GM12878 (cell line): Measurements from ENCODE around the gene JUN. TPM values are rescaled to one million over a fixed set of nuclear protein-coding genes. Genes with fewer than 3 reads are reported as not detected.

Source experiments
- ATAC-seq: fragments of 200-7000 bp; cut with Tn5 transposase; 3 replicates; pipeline ENCODE4 v1.9.1; 2020; ENCODE audit warnings: mild to moderate bottlenecking, moderate library complexity
- BruUV-seq: library from RNA; stranded (reverse); fragments of 400-500 nt; replicated peaks from 2 replicates; lab custom pipeline; 2021; lab: Mats Ljungman, UMichigan
- CTCF ChIA-PET: fragments of 300-600 bp; sonication (Branson Sonifier 250); formaldehyde crosslinking; extraction: SDS; loops from one replicate; lab custom pipeline; 2021; ENCODE audit warnings: inconsistent platforms; lab: Yijun Ruan, JAX
- POLR2A ChIA-PET: fragments of 350-600 bp; formaldehyde crosslinking; extraction: SDS; loops from one replicate; lab custom pipeline; 2021; ENCODE audit warnings: inconsistent platforms; lab: Charles Lee
- RAD21 ChIA-PET: fragments of 300-600 bp; sonication (Branson Sonifier 250); formaldehyde crosslinking; loops from one replicate; lab custom pipeline; 2023; ENCODE audit warnings: antibody characterized with exemption; ENCODE audit not compliant: unreplicated experiment; lab: Charles Lee
- SMC1A ChIA-PET: fragments of 300-600 bp; sonication (Branson Sonifier 250); formaldehyde crosslinking; loops from one replicate; lab custom pipeline; 2023; ENCODE audit not compliant: unreplicated experiment, uncharacterized antibody; lab: Charles Lee
- DNase-seq: peaks from one replicate; pipeline ENCODE4 v3.0.0-alpha.2; 2011; ENCODE audit warnings: low read depth, low spot score
- FAIRE-seq: peaks from 3 replicates; lab custom pipeline; 2011; peaks lifted over from hg19 to GRCh38; lab: Jason Lieb, UNC
- H2AFZ ChIP-seq: 2 replicates; pipeline ENCODE4 v1.6.0; 2011; ENCODE audit warnings: low read depth, low read length, control low read depth; ENCODE audit not compliant: control insufficient read depth
- H3K27ac ChIP-seq: 2 replicates; pipeline ENCODE4 v1.5.1; 2011; ENCODE audit warnings: control low read depth; ENCODE audit not compliant: control insufficient read depth, insufficient read depth
- H3K27me3 ChIP-seq, 2 experiments: replicated peaks in 1 of 2; 2 replicates each; pipeline versions ENCODE4 v1.6.0 to v1.6.1; 2011; ENCODE audit warnings: low read length in 1 of 2; ENCODE audit not compliant: control insufficient read depth in 2 of 2, insufficient read depth in 2 of 2
- H3K36me3 ChIP-seq, 2 experiments: 2 replicates each; pipeline ENCODE4 v1.5.1; 2011; ENCODE audit warnings: low read length in 1 of 2; ENCODE audit not compliant: control insufficient read depth in 2 of 2, insufficient read depth in 2 of 2
- H3K4me1 ChIP-seq: 2 replicates; pipeline ENCODE4 v1.6.1; 2011; ENCODE audit warnings: mild to moderate bottlenecking, low read length, moderate library complexity, mixed read lengths; ENCODE audit not compliant: control insufficient read depth, insufficient read depth
- H3K4me2 ChIP-seq: 2 replicates; pipeline ENCODE4 v1.6.0; 2011; ENCODE audit warnings: control low read depth; ENCODE audit not compliant: control insufficient read depth, insufficient read depth
- H3K4me3 ChIP-seq: fragments of 200-600 bp; sonication (generic); 2 replicates; pipeline ENCODE4 v1.5.1; 2016
- H3K79me2 ChIP-seq: 2 replicates; pipeline ENCODE4 v1.6.0; 2011; ENCODE audit warnings: low read length; ENCODE audit not compliant: control insufficient read depth, insufficient read depth
- H3K9ac ChIP-seq: 2 replicates; pipeline ENCODE4 v1.8.0; 2011; ENCODE audit warnings: low read length, control low read depth, mixed read lengths; ENCODE audit not compliant: control insufficient read depth, insufficient read depth
- H3K9me3 ChIP-seq: replicated peaks from 3 replicates; pipeline ENCODE4 v1.5.1; 2011; ENCODE audit warnings: mild to moderate bottlenecking, low read length; ENCODE audit not compliant: control insufficient read depth, insufficient read depth
- H4K20me1 ChIP-seq: 2 replicates; pipeline ENCODE4 v1.6.0; 2011; ENCODE audit not compliant: control insufficient read depth, insufficient read depth
- ATF2 ChIP-seq: IDR thresholded peaks from 2 replicates; pipeline ENCODE4 v1.6.1; 2012; ENCODE audit warnings: low read length, inconsistent platforms
- EGR1 ChIP-seq, 2 experiments: IDR thresholded peaks; 1 replicate in 1 of 2; 2 replicates in 1 of 2; pipeline ENCODE4 v1.6.1; 2011 to 2012; ENCODE audit warnings: low read depth in 2 of 2, low read length in 2 of 2, borderline replicate concordance in 1 of 2, mild to moderate bottlenecking in 1 of 2, moderate library complexity in 1 of 2
- ELK1 ChIP-seq: IDR thresholded peaks from 2 replicates; pipeline ENCODE4 v1.6.1; 2012; ENCODE audit warnings: low read depth, low read length, improper control_type of control experiment
- EP300 ChIP-seq, 2 experiments: fragments of 150-350 bp in 1 of 2; IDR thresholded peaks; 2 replicates each; pipeline ENCODE4 v1.6.1; 2011 to 2012; ENCODE audit warnings: low read depth in 2 of 2, low read length in 2 of 2, borderline replicate concordance in 1 of 2, improper control_type of control experiment in 1 of 2, inconsistent platforms in 1 of 2; ENCODE audit not compliant: control insufficient read depth in 1 of 2
- IKZF2 ChIP-seq, 2 experiments: fragments of 450-650 bp; IDR thresholded peaks; 2 replicates each; pipeline ENCODE4 v1.6.1; 2017; ENCODE audit warnings: mild to moderate bottlenecking in 2 of 2, moderate library complexity in 2 of 2
- SIN3A ChIP-seq: IDR thresholded peaks from 2 replicates; pipeline ENCODE4 v1.6.1; 2012; ENCODE audit warnings: low read depth, low read length, improper control_type of control experiment
- SMC3 ChIP-seq: IDR thresholded peaks from 2 replicates; pipeline ENCODE4 v1.6.1; 2011; ENCODE audit warnings: low read length, improper control_type of control experiment, borderline replicate concordance
- SPI1 ChIP-seq: IDR thresholded peaks from 2 replicates; pipeline ENCODE4 v1.6.1; 2011; ENCODE audit warnings: low read depth, mild to moderate bottlenecking, low read length, moderate library complexity, borderline replicate concordance; ENCODE audit not compliant: insufficient read depth
- STAT1 ChIP-seq: fragments of 450-650 bp; conservative IDR thresholded peaks from 2 replicates; pipeline ENCODE4 v1.6.1; 2014; ENCODE audit warnings: antibody characterized with exemption, mild to moderate bottlenecking
- ZBTB40 ChIP-seq: fragments of 450-650 bp; IDR thresholded peaks from 2 replicates; pipeline ENCODE4 v1.6.1; 2016; ENCODE audit warnings: mild to moderate bottlenecking, moderate library complexity, borderline replicate concordance
- ZNF384 ChIP-seq: IDR thresholded peaks from 2 replicates; pipeline ENCODE4 v1.6.1; 2012; ENCODE audit warnings: low read depth, mild to moderate bottlenecking, low read length, improper control_type of control experiment, borderline replicate concordance
- ZSCAN29 ChIP-seq: fragments of 450-650 bp; IDR thresholded peaks from 2 replicates; pipeline ENCODE4 v1.6.1; 2017; ENCODE audit warnings: mild to moderate bottlenecking, moderate library complexity
- WGBS: methylation state at CpG from one replicate; pipeline ENCODE4 v1.1.6; 2016; ENCODE audit warnings: low lambda C conversion rate; ENCODE audit not compliant: insufficient replicate concordance, insufficient coverage; ENCODE audit errors: missing lambda C conversion rate; 5-methylcytosine and 5-hydroxymethylcytosine counted together
- in situ Hi-C: fragments of 300-500 bp; cut with MboI; formaldehyde crosslinking; loops from 9 replicates; pipeline ENCODE4 v1.14.3; 2018; ENCODE audit warnings: mixed read lengths
- intact Hi-C: fragments of 100-400 bp; cut with micrococcal nuclease; formaldehyde crosslinking; loops from one replicate; pipeline ENCODE4 v1.14.2; 2022; ENCODE audit not compliant: unreplicated experiment
- polyA plus RNA-seq, 11 experiments: library from polyadenylated mRNA; depleted of rRNA in 4 of 11; unstranded in 6 of 11; stranded (reverse) in 5 of 11; fragments of >200 nt; fragmentation: Nextera tagmentation in 4 of 11; fragmentation: Illumina TruSeq in 1 of 11; extraction: Ambion mirVana in 4 of 11; extraction: Trizol in 1 of 11; gene quantifications; 1 replicate in 1 of 11; 2 replicates in 10 of 11; pipeline versions ENCODE4 v1.2.1 to v1.2.3, GENCODE V29; 2011 to 2016; ENCODE audit warnings: inconsistent platforms in 2 of 11, missing spikeins in 2 of 11, low read depth in 1 of 11
- total RNA-seq, 4 experiments: library from RNA; depleted of rRNA in 3 of 4; stranded (reverse); fragments of >200 nt in 3 of 4; fragmentation: Illumina TruSeq in 1 of 4; extraction: Trizol in 1 of 4; gene quantifications; 2 replicates each; pipeline versions ENCODE4 v1.2.1 to v1.2.3, GENCODE V29; 2013 to 2021
- TF ChIP-seq, protein P1 (sequence below): fragments of 150-350 bp; IDR thresholded peaks from 2 replicates; pipeline ENCODE4 v1.6.1; 2014; ENCODE audit warnings: mild to moderate bottlenecking, low read depth, low read length

Gene JUN
- total and polyA plus RNA-seq, 10 of the 15 experiments (the other 5 are each of a cell fraction or from before 2014, with no cell fraction given) = 0.18 to 8.4 (median 2.8) TPM

GRCh38 chr1:58764294-58764978, 19.4 kb downstream of the JUN start:
- H2AFZ ChIP-seq = no peak overlapping the region
- no peak for ATAC-seq
- CTCF ChIA-PET = interaction anchor here (0.7 kb wide), 1 partner anchor 339 kb away, joined by 3 read pairs; no protein-coding TSS in a partner anchor
- TF ChIP-seq STAT1 (no peak), ZBTB40 (no peak), ELK1 (no peak), EP300 (IDR thresholded peaks at IDR 0.05; ENCODE audit: borderline replicate concordance in 1 of 2, control insufficient read depth in 1 of 2, low read depth in 2 of 2, low read length in 2 of 2) (no peak), SMC3 (no peak), ATF2 (no peak), ZSCAN29 (no peak), IKZF2 (IDR thresholded peaks at IDR 0.05) (no peak), SPI1 (no peak), EGR1 (IDR thresholded peaks at IDR 0.05; ENCODE audit: borderline replicate concordance in 1 of 2, low read depth in 2 of 2, low read length in 2 of 2) (no peak), SIN3A (no peak), ZNF384 (no peak)
- TF ChIP-seq, protein P1, sequence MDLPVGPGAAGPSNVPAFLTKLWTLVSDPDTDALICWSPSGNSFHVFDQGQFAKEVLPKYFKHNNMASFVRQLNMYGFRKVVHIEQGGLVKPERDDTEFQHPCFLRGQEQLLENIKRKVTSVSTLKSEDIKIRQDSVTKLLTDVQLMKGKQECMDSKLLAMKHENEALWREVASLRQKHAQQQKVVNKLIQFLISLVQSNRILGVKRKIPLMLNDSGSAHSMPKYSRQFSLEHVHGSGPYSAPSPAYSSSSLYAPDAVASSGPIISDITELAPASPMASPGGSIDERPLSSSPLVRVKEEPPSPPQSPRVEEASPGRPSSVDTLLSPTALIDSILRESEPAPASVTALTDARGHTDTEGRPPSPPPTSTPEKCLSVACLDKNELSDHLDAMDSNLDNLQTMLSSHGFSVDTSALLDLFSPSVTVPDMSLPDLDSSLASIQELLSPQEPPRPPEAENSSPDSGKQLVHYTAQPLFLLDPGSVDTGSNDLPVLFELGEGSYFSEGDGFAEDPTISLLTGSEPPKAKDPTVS = no peak

More at GRCh38 chr1:58764294-58764978, 19.4 kb downstream of the JUN start:
- Histone ChIP-seq H3K4me3 (no peak overlapping the region), H3K79me2 (no peaks in the 10 kb centered on the region), H3K9me3 (no peaks in the 10 kb centered on the region; the same call in 2 of the 3 replicates), H3K36me3 (no peaks in the 10 kb centered on the region), H3K27ac (no peak overlapping the region), H3K4me1 (no peaks in the 10 kb centered on the region), H4K20me1 (no peaks in the 10 kb centered on the region; the same call in 1 of the 2 replicates), H3K27me3 (peaks cover 0 to 3% of the 10 kb centered on the region in 2 experiments; a peak in 2 of 4 replicates), H3K9ac (no peak overlapping the region), H3K4me2 (no peak overlapping the region)
- FAIRE-seq (no peak), DNase-seq (no peak)
- POLR2A ChIA-PET = no interaction called here
- WGBS = 7% methylated on average over 3 of the region's 3 CpGs
- SMC1A ChIA-PET = interaction anchor here (1.7 kb wide), 1 partner anchor 8 kb away, joined by 6 read pairs; no protein-coding TSS in a partner anchor
- no TSS peak for BruUV-seq
- in situ Hi-C loops = no loop called here
- RAD21 ChIA-PET = no interaction called here
- intact Hi-C loops = no loop called here
